HepG2 (cell line): ENCODE measurements around the gene RAI2. TPM values are rescaled to one million over a fixed set of nuclear protein-coding genes. Genes with fewer than 3 reads are reported as not detected.

Experiments
- ATAC-seq: fragments of 200-7000 bp; cut with Tn5 transposase; 3 replicates; pipeline ENCODE4 v1.9.1; 2020; ENCODE audit warnings: mild to moderate bottlenecking, moderate library complexity
- BruUV-seq: library from RNA; stranded (reverse); fragments of 400-500 nt; replicated peaks from 2 replicates; lab custom pipeline; 2021; lab: Mats Ljungman, UMichigan
- CTCF ChIA-PET: fragments of 300-600 bp; formaldehyde crosslinking; extraction: SDS; loops from one replicate; lab custom pipeline; 2021; ENCODE audit warnings: low total read pairs, inconsistent platforms, low intra/inter-chr PET ratio; lab: Yijun Ruan, JAX
- POLR2A ChIA-PET: fragments of 350-600 bp; sonication (Branson Sonifier 250); formaldehyde crosslinking; loops from one replicate; lab custom pipeline; 2020; ENCODE audit warnings: antibody characterized with exemption, inconsistent platforms; lab: Yijun Ruan, JAX
- DNase-seq: peaks from one replicate; pipeline ENCODE4 v3.0.0-alpha.2; 2015; ENCODE audit warnings: low spot score
- FAIRE-seq: peaks from 3 replicates; lab custom pipeline; 2011; peaks lifted over from hg19 to GRCh38; lab: Jason Lieb, UNC
- H2AFZ ChIP-seq: one replicate; pipeline ENCODE4 v1.6.1; 2011; ENCODE audit warnings: low read length, inconsistent platforms
- H3K27ac ChIP-seq: fragments of 300-600 bp; 3 replicates; pipeline ENCODE4 v1.8.0; 2011; ENCODE audit warnings: mixed run types, mild to moderate bottlenecking, mixed read lengths, low read length, inconsistent platforms; ENCODE audit not compliant: insufficient read depth; ENCODE audit errors: extremely low read length
- H3K27me3 ChIP-seq, 2 experiments: fragments of 200-600 bp in 1 of 2; 2 replicates in 1 of 2; 3 replicates in 1 of 2; pipeline versions ENCODE4 v1.6.0 to v1.8.0; 2011; ENCODE audit warnings: low read length in 2 of 2, mild to moderate bottlenecking in 2 of 2, moderate library complexity in 2 of 2, inconsistent platforms in 1 of 2; ENCODE audit not compliant: insufficient read depth in 2 of 2, control insufficient read depth in 1 of 2
- H3K36me3 ChIP-seq, 2 experiments: fragments of 200-600 bp in 1 of 2; replicated peaks in 1 of 2; 2 replicates in 1 of 2; 3 replicates in 1 of 2; pipeline versions ENCODE4 v1.5.1 to v1.8.0; 2011; ENCODE audit warnings: low read length in 2 of 2, inconsistent platforms in 1 of 2; ENCODE audit not compliant: insufficient read depth in 2 of 2, control insufficient read depth in 1 of 2
- H3K4me1 ChIP-seq: 2 replicates; pipeline ENCODE4 v1.5.1; 2012; ENCODE audit warnings: low read length, inconsistent platforms; ENCODE audit not compliant: insufficient read depth
- H3K4me2 ChIP-seq: 2 replicates; pipeline ENCODE4 v1.6.0; 2011; ENCODE audit warnings: low read depth, low read length, inconsistent platforms
- H3K4me3 ChIP-seq, 3 experiments: fragments of 200-600 bp in 1 of 3; sonication (generic), shearing (Covaris generic) in 1 of 3; replicated peaks in 1 of 3; 2 replicates each; pipeline ENCODE4 v1.5.1; 2011 to 2016; ENCODE audit warnings: low read length in 3 of 3, inconsistent platforms in 2 of 3, low read depth in 2 of 3, mild to moderate bottlenecking in 2 of 3, control low read depth in 1 of 3, mixed read lengths in 1 of 3; ENCODE audit not compliant: insufficient read depth in 1 of 3
- H3K79me2 ChIP-seq: one replicate; pipeline ENCODE4 v1.6.1; 2011; ENCODE audit warnings: low read length, inconsistent platforms; ENCODE audit not compliant: insufficient read depth
- H3K9ac ChIP-seq: 2 replicates; pipeline ENCODE4 v1.6.0; 2011; ENCODE audit warnings: mild to moderate bottlenecking, low read depth, low read length, inconsistent platforms; ENCODE audit not compliant: insufficient read depth
- H3K9me3 ChIP-seq: 2 replicates; pipeline ENCODE4 v1.5.1; 2012; ENCODE audit warnings: mild to moderate bottlenecking, low read length
- H4K20me1 ChIP-seq: 2 replicates; pipeline ENCODE4 v1.6.0; 2011; ENCODE audit warnings: inconsistent platforms, mild to moderate bottlenecking, low read length, moderate library complexity; ENCODE audit not compliant: insufficient read depth
- ATF7-NPFF ChIP-seq: sonication (generic); formaldehyde crosslinking; IDR thresholded peaks from 2 replicates; pipeline ENCODE4 v1.8.1; 2023; ENCODE audit warnings: mild to moderate bottlenecking, low read depth, missing genetic modification reagents, moderate library complexity
- SMYD3 ChIP-seq: sonication (generic); formaldehyde crosslinking; IDR thresholded peaks from 2 replicates; pipeline ENCODE4 v1.8.1; 2023; ENCODE audit warnings: mild to moderate bottlenecking, missing genetic modification reagents
- TBX3 ChIP-seq: fragments of 450-650 bp; IDR thresholded peaks from 2 replicates; pipeline ENCODE4 v1.6.1; 2017; ENCODE audit warnings: antibody characterized with exemption, mild to moderate bottlenecking, inconsistent platforms, borderline replicate concordance
- ZNF235 ChIP-seq: sonication (generic); formaldehyde crosslinking; IDR thresholded peaks from 2 replicates; pipeline ENCODE4 v1.8.1; 2023; ENCODE audit warnings: mild to moderate bottlenecking, missing genetic modification reagents, borderline replicate concordance
- WGBS: methylation state at CpG from one replicate; pipeline ENCODE4 v1.1.6; 2017; ENCODE audit warnings: low lambda C conversion rate; 5-methylcytosine and 5-hydroxymethylcytosine counted together
- in situ Hi-C: cut with HindIII; loops from 2 replicates; pipeline ENCODE4 v1.10.0; 2017; ENCODE audit warnings: low pct_unique_long_range_greater_than_20kb; ENCODE audit not compliant: extremely low pct_ligation_motif_present
- intact Hi-C: fragments of 100-400 bp; cut with micrococcal nuclease; formaldehyde crosslinking; loops from one replicate; pipeline ENCODE4 v1.10.0; 2022; ENCODE audit not compliant: unreplicated experiment
- polyA plus RNA-seq, 8 experiments: library from polyadenylated mRNA; depleted of rRNA in 3 of 8; stranded (reverse) in 7 of 8; unstranded in 1 of 8; fragments of >200 nt; fragmentation: Illumina TruSeq in 4 of 8; extraction: Trizol in 4 of 8; gene quantifications; 2 replicates each; pipeline versions ENCODE4 v1.2.1 to v1.2.3, GENCODE V29; 2011 to 2016; ENCODE audit warnings: low read depth in 4 of 8, missing spikeins in 1 of 8, mixed read lengths in 1 of 8; ENCODE audit not compliant: insufficient read depth in 1 of 8
- total RNA-seq, 5 experiments: library from RNA; depleted of rRNA; stranded (reverse); fragments of >200 nt; fragmentation: Illumina TruSeq; extraction: Trizol; gene quantifications; 2 replicates each; pipeline ENCODE4 v1.2.3, GENCODE V29; 2016; ENCODE audit warnings: low read depth in 1 of 5
- TF ChIP-seq, protein P1 (sequence below): sonication (generic); formaldehyde crosslinking; IDR thresholded peaks from 2 replicates; pipeline ENCODE4 v1.5.0; 2020; ENCODE audit warnings: mild to moderate bottlenecking, missing genetic modification reagents, moderate library complexity
- TF ChIP-seq, protein P2 (sequence below): sonication (generic); formaldehyde crosslinking; IDR thresholded peaks from 2 replicates; pipeline ENCODE4 v1.4.0; 2020; ENCODE audit warnings: mild to moderate bottlenecking, missing genetic modification reagents

The RAI2 gene
- total and polyA plus RNA-seq, 2 of the 13 experiments (the other 11 are each of a cell fraction or from before 2014, with no cell fraction given): not detected

DNA sequence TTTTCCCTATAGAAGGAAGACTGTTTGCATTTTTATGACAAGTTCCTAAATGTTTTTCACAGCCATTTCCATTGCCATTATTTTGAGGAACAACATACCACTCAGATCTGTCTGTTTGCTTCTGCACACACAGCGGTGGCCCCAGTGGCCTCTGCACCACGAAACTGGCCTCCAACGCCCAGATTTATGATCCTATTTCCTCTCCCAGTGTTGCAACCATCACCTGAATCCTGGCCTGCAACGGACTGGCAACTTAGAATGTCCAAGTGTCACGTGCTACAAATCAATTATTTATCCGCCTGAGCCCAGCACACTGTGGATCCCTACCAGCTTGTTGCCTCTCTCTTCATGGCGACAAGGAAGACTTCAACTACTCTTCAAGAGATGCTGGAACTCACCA is 9.2 kb downstream of the RAI2 start:
- no peaks in the 10 kb centered on the region for H3K9me3 ChIP-seq
- no peak overlapping the region for H3K4me3 ChIP-seq
- H3K4me1 ChIP-seq: no peaks in the 10 kb centered on the region
- 0 out of 5 replicates have a peak, but pooled peaks cover 0 to 5% of the 10 kb centered on the region in 2 experiments for H3K27me3 ChIP-seq
- H3K4me2 ChIP-seq: no peak overlapping the region
- H4K20me1 ChIP-seq: no peaks in the 10 kb centered on the region
- DNase-seq (no peak), ATAC-seq (no peak)
- no peaks in the 10 kb centered on the region for H3K36me3 ChIP-seq
- BruUV-seq: no TSS peak
- intact Hi-C loops (no loop called here), in situ Hi-C loops (no loop called here)
- no peak overlapping the region for H3K9ac ChIP-seq
- TF ChIP-seq TBX3 (no peak), ZNF235 (no peak), SMYD3 (no peak), ATF7-NPFF (no peak)
- TF ChIP-seq, protein P1, sequence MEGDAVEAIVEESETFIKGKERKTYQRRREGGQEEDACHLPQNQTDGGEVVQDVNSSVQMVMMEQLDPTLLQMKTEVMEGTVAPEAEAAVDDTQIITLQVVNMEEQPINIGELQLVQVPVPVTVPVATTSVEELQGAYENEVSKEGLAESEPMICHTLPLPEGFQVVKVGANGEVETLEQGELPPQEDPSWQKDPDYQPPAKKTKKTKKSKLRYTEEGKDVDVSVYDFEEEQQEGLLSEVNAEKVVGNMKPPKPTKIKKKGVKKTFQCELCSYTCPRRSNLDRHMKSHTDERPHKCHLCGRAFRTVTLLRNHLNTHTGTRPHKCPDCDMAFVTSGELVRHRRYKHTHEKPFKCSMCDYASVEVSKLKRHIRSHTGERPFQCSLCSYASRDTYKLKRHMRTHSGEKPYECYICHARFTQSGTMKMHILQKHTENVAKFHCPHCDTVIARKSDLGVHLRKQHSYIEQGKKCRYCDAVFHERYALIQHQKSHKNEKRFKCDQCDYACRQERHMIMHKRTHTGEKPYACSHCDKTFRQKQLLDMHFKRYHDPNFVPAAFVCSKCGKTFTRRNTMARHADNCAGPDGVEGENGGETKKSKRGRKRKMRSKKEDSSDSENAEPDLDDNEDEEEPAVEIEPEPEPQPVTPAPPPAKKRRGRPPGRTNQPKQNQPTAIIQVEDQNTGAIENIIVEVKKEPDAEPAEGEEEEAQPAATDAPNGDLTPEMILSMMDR (CRISPR knock-in tag): no peak
- TF ChIP-seq, protein P2, sequence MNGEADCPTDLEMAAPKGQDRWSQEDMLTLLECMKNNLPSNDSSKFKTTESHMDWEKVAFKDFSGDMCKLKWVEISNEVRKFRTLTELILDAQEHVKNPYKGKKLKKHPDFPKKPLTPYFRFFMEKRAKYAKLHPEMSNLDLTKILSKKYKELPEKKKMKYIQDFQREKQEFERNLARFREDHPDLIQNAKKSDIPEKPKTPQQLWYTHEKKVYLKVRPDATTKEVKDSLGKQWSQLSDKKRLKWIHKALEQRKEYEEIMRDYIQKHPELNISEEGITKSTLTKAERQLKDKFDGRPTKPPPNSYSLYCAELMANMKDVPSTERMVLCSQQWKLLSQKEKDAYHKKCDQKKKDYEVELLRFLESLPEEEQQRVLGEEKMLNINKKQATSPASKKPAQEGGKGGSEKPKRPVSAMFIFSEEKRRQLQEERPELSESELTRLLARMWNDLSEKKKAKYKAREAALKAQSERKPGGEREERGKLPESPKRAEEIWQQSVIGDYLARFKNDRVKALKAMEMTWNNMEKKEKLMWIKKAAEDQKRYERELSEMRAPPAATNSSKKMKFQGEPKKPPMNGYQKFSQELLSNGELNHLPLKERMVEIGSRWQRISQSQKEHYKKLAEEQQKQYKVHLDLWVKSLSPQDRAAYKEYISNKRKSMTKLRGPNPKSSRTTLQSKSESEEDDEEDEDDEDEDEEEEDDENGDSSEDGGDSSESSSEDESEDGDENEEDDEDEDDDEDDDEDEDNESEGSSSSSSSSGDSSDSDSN (CRISPR knock-in tag): no peak
- TF ChIP-seq, all 625 proteins: peak for 0
- H2AFZ ChIP-seq: no peak overlapping the region
- H3K27ac ChIP-seq: no peak overlapping the region
- 11% methylated on average over 5 of the region's 7 CpGs for WGBS
- ChIA-PET POLR2A (no interaction called here), CTCF (no interaction called here)
- FAIRE-seq: no peak
- no peaks in the 10 kb centered on the region for H3K79me2 ChIP-seq
